ENCODE results near the gene OR2D2.
"Not testable (repeated sequence)": the region's sequence is repeated elsewhere in the genome, so short reads cannot be mapped to it uniquely, and the experiment has no call there.

The OR2D2 gene

GRCh38 chr11:6855971-6856541 is 36.2 kb downstream of the OR2D2 start:
- Mint-ChIP-seq H3K27me3 (no peaks in the 10 kb centered on the region), H3K9me3 (peaks cover 12% of the 10 kb centered on the region), H3K27ac (no peak overlapping the region), H3K36me3 (no peaks in the 10 kb centered on the region), H3K4me3 (no peak overlapping the region), H3K4me1 (peaks cover 2% of the 10 kb centered on the region)
- CTCF ChIA-PET, result interaction anchor here (1.1 kb wide), 1 partner anchor 9 kb away, joined by 3 read pairs; no protein-coding TSS in a partner anchor
- DNase-seq, result no peak

GRCh38 chr11:6854801-6855200 is 37.5 kb downstream of the OR2D2 start:
- DNase-seq, H3K4me1 Mint-ChIP-seq, H3K4me3 Mint-ChIP-seq, H3K36me3 Mint-ChIP-seq, H3K27ac Mint-ChIP-seq, CTCF ChIA-PET, H3K27me3 Mint-ChIP-seq: not testable (repeated sequence)
- peaks cover 15% of the 10 kb centered on the region for H3K9me3 Mint-ChIP-seq

GRCh38 chr11:6850526-6850925 is 41.8 kb downstream of the OR2D2 start:
- no peaks in the 10 kb centered on the region for H3K36me3 Mint-ChIP-seq
- H3K27me3 Mint-ChIP-seq, result no peaks in the 10 kb centered on the region
- H3K9me3 Mint-ChIP-seq, result peaks cover 15% of the 10 kb centered on the region
- no peak overlapping the region for H3K27ac Mint-ChIP-seq
- H3K4me3 Mint-ChIP-seq, result no peak overlapping the region
- CTCF ChIA-PET, result no interaction called here
- DNase-seq, result no peak
- no peaks in the 10 kb centered on the region for H3K4me1 Mint-ChIP-seq

- Mint-ChIP-seq H3K9me3 (peaks cover 1% of the 10 kb centered on the region), H3K27ac (no peak within 1 kb of the TSS), H3K4me1 (peaks cover 2% of the 10 kb centered on the region), H3K4me3 (no peak within 1 kb of the TSS), H3K36me3 (no peaks in the 10 kb centered on the region), H3K27me3 (no peaks in the 10 kb centered on the region)
- CTCF ChIA-PET, result no interaction called here
- no peak for DNase-seq
Measured at GRCh38 chr11:6845383-6845782, 46.9 kb downstream of the OR2D2 start, which contains the start of gene OR10A5. OR10A5 (plus strand) TSS chr11:6845683; CDS start chr11:6845683, 0 bp downstream.

GRCh38 chr11:6844356-6844755 is 47.9 kb downstream of the OR2D2 start:
- peaks cover 2% of the 10 kb centered on the region for H3K4me1 Mint-ChIP-seq
- no peaks in the 10 kb centered on the region for H3K36me3 Mint-ChIP-seq
- no peak overlapping the region for H3K4me3 Mint-ChIP-seq
- H3K27ac Mint-ChIP-seq, result no peak overlapping the region
- CTCF ChIA-PET, result no interaction called here
- no peaks in the 10 kb centered on the region for H3K27me3 Mint-ChIP-seq
- no peak for DNase-seq
- no peaks in the 10 kb centered on the region for H3K9me3 Mint-ChIP-seq

- Mint-ChIP-seq H3K4me1 (peaks cover 2% of the 10 kb centered on the region), H3K9me3 (no peaks in the 10 kb centered on the region), H3K27me3 (no peaks in the 10 kb centered on the region), H3K4me3 (no peak overlapping the region), H3K36me3 (no peaks in the 10 kb centered on the region), H3K27ac (no peak overlapping the region)
- CTCF ChIA-PET, result interaction anchor here (0.8 kb wide), 1 partner anchor 10 kb away, joined by 3 read pairs; no protein-coding TSS in a partner anchor
- DNase-seq, result no peak
Measured at GRCh38 chr11:6843670-6844069, 48.6 kb downstream of the OR2D2 start.

- Mint-ChIP-seq H3K27me3 (no peaks in the 10 kb centered on the region), H3K9me3 (no peaks in the 10 kb centered on the region), H3K27ac (no peak overlapping the region), H3K4me1 (peaks cover 2% of the 10 kb centered on the region), H3K36me3 (no peaks in the 10 kb centered on the region), H3K4me3 (no peak overlapping the region)
- CTCF ChIA-PET, result no interaction called here
- DNase-seq, result no peak
Measured at GRCh38 chr11:6841694-6842093, 50.6 kb downstream of the OR2D2 start.
